Measurements from ENCODE around the gene NRP1.
"Not testable (repeated sequence)": the region's sequence is repeated elsewhere in the genome, so short reads cannot be mapped to it uniquely, and the experiment has no call there.

Gene NRP1

DNA sequence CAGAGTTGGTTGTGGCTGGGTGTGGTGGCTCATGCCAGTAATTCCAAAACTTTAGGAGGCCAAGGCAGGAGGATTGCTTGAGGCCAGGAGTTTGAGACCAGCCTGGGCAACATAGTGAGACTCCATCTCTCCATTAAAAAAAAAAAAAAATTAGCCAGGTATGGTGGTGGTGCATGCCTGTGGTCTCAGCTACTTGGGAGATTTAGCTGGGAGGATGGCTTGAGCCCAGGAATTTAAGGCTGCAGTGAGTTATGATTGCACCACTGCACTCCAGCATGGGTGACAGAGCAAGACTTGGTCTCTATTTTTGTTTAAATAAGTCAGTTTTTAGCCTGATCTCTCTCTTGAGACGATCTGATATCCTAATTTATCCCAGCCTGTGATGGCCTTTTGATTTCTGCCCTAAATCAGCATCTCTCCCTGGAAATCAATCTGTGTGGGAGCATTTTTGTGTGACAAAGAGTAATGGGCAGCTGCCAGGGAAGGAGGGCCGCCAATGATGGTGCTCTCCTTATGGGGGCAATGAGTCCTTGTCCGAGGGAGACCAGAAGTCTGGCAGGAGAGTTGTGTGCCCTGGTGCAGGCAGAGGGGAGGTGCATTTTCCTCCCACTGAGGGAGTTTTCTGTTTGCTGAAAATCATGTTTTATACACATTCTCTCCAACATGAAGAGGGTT lies 111.0 kb downstream of the NRP1 start:
- Histone ChIP-seq H2BK120ac (ENCODE audit: insufficient read depth, low read length, poor library complexity) (no peak overlapping the region), H3K4me2 (ENCODE audit: low read length) (no peak overlapping the region), H3K27ac (ENCODE audit: low read depth, low read length) (no peak overlapping the region), H2AFZ (ENCODE audit: insufficient read depth, low read length, poor library complexity) (no peak overlapping the region), H3K27me3 (ENCODE audit: insufficient read depth, low read length) (no peaks in the 10 kb centered on the region), H4K8ac (ENCODE audit: low read depth, low read length) (no peak overlapping the region), H4K12ac (ENCODE audit: low read depth, low read length) (no peak overlapping the region), H3K79me2 (ENCODE audit: control insufficient read depth, insufficient read depth, low read length, poor library complexity) (no peaks in the 10 kb centered on the region), H3K14ac (ENCODE audit: low read length) (no peak overlapping the region), H3K9me3 (ENCODE audit: insufficient read depth, low read depth, low read length) (no peaks in the 10 kb centered on the region), H3K4ac (ENCODE audit: low read depth, low read length) (no peak overlapping the region), H2AK5ac (ENCODE audit: low read length) (no peak overlapping the region), H3K4me3 (ENCODE audit: low read depth, low read length) (no peak overlapping the region), H3K4me1 (ENCODE audit: control insufficient read depth in 1 of 2, insufficient read depth in 2 of 2, low read length in 2 of 2) (no peaks in the 10 kb centered on the region), H3K23ac (ENCODE audit: low read length) (no peak overlapping the region), H3K79me1 (ENCODE audit: low read length) (peaks cover 1% of the 10 kb centered on the region), H3K36me3 (ENCODE audit: control insufficient read depth in 1 of 2, insufficient read depth in 2 of 2, low read length in 2 of 2) (peaks cover 13 to 21% of the 10 kb centered on the region in 2 experiments), H3K18ac (ENCODE audit: low read length) (no peak overlapping the region), H2BK12ac (ENCODE audit: low read length) (no peak overlapping the region), H3K9ac (ENCODE audit: low read length) (no peak overlapping the region), H2BK5ac (ENCODE audit: low read depth, low read length, poor library complexity) (no peak overlapping the region), H4K91ac (ENCODE audit: low read depth, low read length) (no peak overlapping the region)
- WGBS (ENCODE audit: extremely low coverage, insufficient coverage, insufficient read length) = no CpG with 5 or more reads among the region's 3 CpGs
- DNase-seq = no peak

DNA sequence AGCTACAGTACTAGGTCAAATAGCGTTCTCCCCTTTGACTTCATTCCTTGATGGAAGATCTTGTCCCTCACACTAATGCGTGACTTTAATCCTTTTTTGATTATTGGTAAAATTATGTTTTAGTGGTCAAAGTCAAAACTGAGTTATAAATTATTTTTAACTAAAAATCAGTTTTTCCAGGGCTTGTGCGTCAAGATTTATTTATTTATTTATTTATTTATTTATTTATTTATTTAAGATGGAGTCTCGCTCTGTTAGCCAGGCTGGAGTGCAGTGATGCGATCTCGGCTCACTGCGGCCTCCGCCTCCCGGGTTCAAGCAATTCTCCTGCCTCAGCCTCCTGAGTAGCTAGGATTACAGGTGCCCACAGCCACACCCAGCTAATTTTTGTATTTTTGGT lies 112.2 kb downstream of the NRP1 start:
- not testable (repeated sequence) for H3K4me3 ChIP-seq (ENCODE audit: low read depth, low read length); H3K18ac ChIP-seq (ENCODE audit: low read length); H3K9me3 ChIP-seq (ENCODE audit: insufficient read depth, low read depth, low read length); H4K12ac ChIP-seq (ENCODE audit: low read depth, low read length); H3K4me1 ChIP-seq (ENCODE audit: control insufficient read depth in 1 of 2, insufficient read depth in 2 of 2, low read length in 2 of 2); H2AK5ac ChIP-seq (ENCODE audit: low read length); H3K14ac ChIP-seq (ENCODE audit: low read length); H4K8ac ChIP-seq (ENCODE audit: low read depth, low read length); H2AFZ ChIP-seq (ENCODE audit: insufficient read depth, low read length, poor library complexity); H3K4ac ChIP-seq (ENCODE audit: low read depth, low read length); H2BK120ac ChIP-seq (ENCODE audit: insufficient read depth, low read length, poor library complexity); H3K27me3 ChIP-seq (ENCODE audit: insufficient read depth, low read length); H2BK5ac ChIP-seq (ENCODE audit: low read depth, low read length, poor library complexity); H4K91ac ChIP-seq (ENCODE audit: low read depth, low read length); H3K4me2 ChIP-seq (ENCODE audit: low read length); H3K79me2 ChIP-seq (ENCODE audit: control insufficient read depth, insufficient read depth, low read length, poor library complexity); H3K27ac ChIP-seq (ENCODE audit: low read depth, low read length); H3K79me1 ChIP-seq (ENCODE audit: low read length); H2BK12ac ChIP-seq (ENCODE audit: low read length); H3K9ac ChIP-seq (ENCODE audit: low read length); H3K23ac ChIP-seq (ENCODE audit: low read length); DNase-seq
- peaks cover 13 to 21% of the 10 kb centered on the region in 2 experiments for H3K36me3 ChIP-seq (ENCODE audit: control insufficient read depth in 1 of 2, insufficient read depth in 2 of 2, low read length in 2 of 2)
- no CpG with 5 or more reads among the region's 9 CpGs for WGBS (ENCODE audit: extremely low coverage, insufficient coverage, insufficient read length)

DNA sequence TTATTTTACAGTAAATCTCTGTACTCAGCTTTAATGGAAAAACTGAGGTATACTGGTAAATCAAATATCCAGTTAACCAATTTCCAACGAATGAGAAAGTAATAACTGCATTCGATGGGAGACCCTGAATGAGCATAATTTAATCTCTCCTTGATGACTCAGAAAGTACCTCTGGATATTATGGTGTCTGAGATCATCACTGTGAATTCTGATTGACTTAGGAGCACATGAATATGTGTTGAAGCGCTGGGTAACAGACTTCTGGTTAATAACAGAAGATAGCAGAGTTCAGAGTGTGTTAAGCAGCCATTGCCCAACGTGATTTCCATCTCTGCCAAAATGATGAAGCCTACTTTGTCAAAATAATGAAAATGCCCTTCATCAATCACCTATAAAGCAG lies 116.6 kb downstream of the NRP1 start:
- Histone ChIP-seq H3K79me1 (ENCODE audit: low read length) (no peaks in the 10 kb centered on the region), H3K9ac (ENCODE audit: low read length) (no peak overlapping the region), H3K36me3 (ENCODE audit: control insufficient read depth in 1 of 2, insufficient read depth in 2 of 2, low read length in 2 of 2) (peaks cover 12 to 17% of the 10 kb centered on the region in 2 experiments), H2BK5ac (ENCODE audit: low read depth, low read length, poor library complexity) (no peak overlapping the region), H4K8ac (ENCODE audit: low read depth, low read length) (no peak overlapping the region), H3K4ac (ENCODE audit: low read depth, low read length) (no peak overlapping the region), H4K91ac (ENCODE audit: low read depth, low read length) (no peak overlapping the region), H3K4me1 (ENCODE audit: control insufficient read depth in 1 of 2, insufficient read depth in 2 of 2, low read length in 2 of 2) (no peaks in the 10 kb centered on the region), H2AK5ac (ENCODE audit: low read length) (no peak overlapping the region), H2BK120ac (ENCODE audit: insufficient read depth, low read length, poor library complexity) (no peak overlapping the region), H2BK12ac (ENCODE audit: low read length) (no peak overlapping the region), H3K4me2 (ENCODE audit: low read length) (no peak overlapping the region), H2AFZ (ENCODE audit: insufficient read depth, low read length, poor library complexity) (no peak overlapping the region), H3K27me3 (ENCODE audit: insufficient read depth, low read length) (no peaks in the 10 kb centered on the region), H3K9me3 (ENCODE audit: insufficient read depth, low read depth, low read length) (no peaks in the 10 kb centered on the region), H3K4me3 (ENCODE audit: low read depth, low read length) (no peak overlapping the region), H3K27ac (ENCODE audit: low read depth, low read length) (no peak overlapping the region), H3K18ac (ENCODE audit: low read length) (no peak overlapping the region), H3K79me2 (ENCODE audit: control insufficient read depth, insufficient read depth, low read length, poor library complexity) (no peaks in the 10 kb centered on the region), H4K12ac (ENCODE audit: low read depth, low read length) (no peak overlapping the region), H3K14ac (ENCODE audit: low read length) (no peak overlapping the region), H3K23ac (ENCODE audit: low read length) (no peak overlapping the region)
- WGBS (ENCODE audit: extremely low coverage, insufficient coverage, insufficient read length) = no CpG with 5 or more reads among the region's 4 CpGs
- no peak for DNase-seq

DNA sequence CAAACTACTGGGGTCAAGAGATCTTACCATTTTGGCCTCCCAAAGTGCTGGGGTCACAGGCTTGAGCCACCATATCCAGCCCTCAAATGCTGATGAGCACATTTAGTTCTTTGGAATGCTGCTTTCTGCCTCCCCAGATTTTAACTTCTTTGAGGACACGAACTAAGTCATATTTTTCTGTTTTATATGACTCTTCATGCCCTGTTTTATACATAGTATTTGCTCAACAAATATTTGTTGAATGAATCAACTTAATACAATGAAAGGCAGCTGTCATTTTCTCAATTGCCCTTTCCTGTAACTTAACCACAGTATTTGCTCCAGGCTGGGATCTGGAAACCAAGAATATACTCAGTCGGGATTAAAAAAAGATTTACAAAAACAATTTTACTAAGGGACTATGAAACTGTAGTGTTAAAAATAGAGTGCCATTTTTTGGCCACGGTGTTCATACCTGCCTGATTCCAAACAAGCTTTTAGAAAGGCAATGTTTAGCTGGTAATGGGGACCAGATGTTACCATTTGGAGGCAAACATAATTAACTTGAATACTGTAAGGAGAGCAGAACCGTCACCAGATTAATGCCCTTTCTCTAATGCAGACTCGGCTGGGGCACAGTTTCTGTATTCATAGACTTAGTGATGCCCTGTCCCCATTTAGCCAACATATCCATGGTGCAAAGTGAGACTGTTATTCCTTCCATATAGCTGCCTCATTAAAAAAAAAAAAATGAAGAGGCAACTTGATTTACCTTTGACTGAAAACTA lies 117.6 kb downstream of the NRP1 start:
- H2AFZ ChIP-seq (ENCODE audit: insufficient read depth, low read length, poor library complexity) = no peak overlapping the region
- H3K18ac ChIP-seq (ENCODE audit: low read length) = no peak overlapping the region
- no peak overlapping the region for H2BK120ac ChIP-seq (ENCODE audit: insufficient read depth, low read length, poor library complexity)
- H3K36me3 ChIP-seq (ENCODE audit: control insufficient read depth in 1 of 2, insufficient read depth in 2 of 2, low read length in 2 of 2) = peaks cover 13 to 17% of the 10 kb centered on the region in 2 experiments
- H2BK5ac ChIP-seq (ENCODE audit: low read depth, low read length, poor library complexity) = no peak overlapping the region
- no peak overlapping the region for H4K12ac ChIP-seq (ENCODE audit: low read depth, low read length)
- no peaks in the 10 kb centered on the region for H3K79me1 ChIP-seq (ENCODE audit: low read length)
- no peak overlapping the region for H4K8ac ChIP-seq (ENCODE audit: low read depth, low read length)
- H2BK12ac ChIP-seq (ENCODE audit: low read length) = no peak overlapping the region
- H3K4me2 ChIP-seq (ENCODE audit: low read length) = no peak overlapping the region
- no peak overlapping the region for H3K23ac ChIP-seq (ENCODE audit: low read length)
- H3K9me3 ChIP-seq (ENCODE audit: insufficient read depth, low read depth, low read length) = no peaks in the 10 kb centered on the region
- H3K14ac ChIP-seq (ENCODE audit: low read length) = no peak overlapping the region
- no peak overlapping the region for H3K9ac ChIP-seq (ENCODE audit: low read length)
- no peak overlapping the region for H4K91ac ChIP-seq (ENCODE audit: low read depth, low read length)
- no CpG with 5 or more reads among the region's 5 CpGs for WGBS (ENCODE audit: extremely low coverage, insufficient coverage, insufficient read length)
- DNase-seq = peak in 1 of 2 donors; percentile 53
- no peak overlapping the region for H3K4me3 ChIP-seq (ENCODE audit: low read depth, low read length)
- H3K27me3 ChIP-seq (ENCODE audit: insufficient read depth, low read length) = no peaks in the 10 kb centered on the region
- no peak overlapping the region for H3K27ac ChIP-seq (ENCODE audit: low read depth, low read length)
- H3K4me1 ChIP-seq (ENCODE audit: control insufficient read depth in 1 of 2, insufficient read depth in 2 of 2, low read length in 2 of 2) = no peaks in the 10 kb centered on the region
- no peak overlapping the region for H3K4ac ChIP-seq (ENCODE audit: low read depth, low read length)
- H2AK5ac ChIP-seq (ENCODE audit: low read length) = no peak overlapping the region
- no peaks in the 10 kb centered on the region for H3K79me2 ChIP-seq (ENCODE audit: control insufficient read depth, insufficient read depth, low read length, poor library complexity)
